GM11168 (cell line): Measurements from ENCODE around the gene ELAVL2.

Experiments
- in situ Hi-C: fragments of 300-500 bp; cut with MboI; formaldehyde crosslinking; loops from one replicate; pipeline ENCODE4 v1.12.0; 2022; ENCODE audit warnings: low sequenced_read_pairs; ENCODE audit not compliant: unreplicated experiment

The ELAVL2 gene

GRCh38 chr9:23774266-23774665 lies 51.8 kb downstream of the ELAVL2 start:
- in situ Hi-C loops, result no loop called here

GRCh38 chr9:23772385-23772783 lies 53.7 kb downstream of the ELAVL2 start:
- in situ Hi-C loops, result no loop called here

- in situ Hi-C loops, result no loop called here
Measured at GRCh38 chr9:23771746-23772384, 54.2 kb downstream of the ELAVL2 start.

- in situ Hi-C loops, result no loop called here
Measured at GRCh38 chr9:23769307-23769935, 56.6 kb downstream of the ELAVL2 start.

GRCh38 chr9:23768861-23769260 lies 57.2 kb downstream of the ELAVL2 start:
- in situ Hi-C loops, result no loop called here

- in situ Hi-C loops, result no loop called here
Measured at GRCh38 chr9:23766613-23767012, 59.4 kb downstream of the ELAVL2 start.

GRCh38 chr9:23765561-23765960 lies 60.5 kb downstream of the ELAVL2 start:
- in situ Hi-C loops, result no loop called here

- in situ Hi-C loops, result no loop called here
Measured at GRCh38 chr9:23764219-23764618, 61.8 kb downstream of the ELAVL2 start.

- in situ Hi-C loops, result no loop called here
Measured at GRCh38 chr9:23754551-23754950, 71.5 kb downstream of the ELAVL2 start.

- in situ Hi-C loops, result no loop called here
Measured at GRCh38 chr9:23752859-23753258, 73.2 kb downstream of the ELAVL2 start.

GRCh38 chr9:23751633-23752032 lies 74.4 kb downstream of the ELAVL2 start:
- in situ Hi-C loops, result no loop called here

GRCh38 chr9:23750808-23751207 lies 75.2 kb downstream of the ELAVL2 start:
- in situ Hi-C loops, result no loop called here

- in situ Hi-C loops, result no loop called here
Measured at GRCh38 chr9:23747088-23748075, 78.7 kb downstream of the ELAVL2 start.

GRCh38 chr9:23746317-23746716 lies 79.7 kb downstream of the ELAVL2 start:
- in situ Hi-C loops, result no loop called here

GRCh38 chr9:23743036-23743435 lies 83.0 kb downstream of the ELAVL2 start:
- in situ Hi-C loops, result no loop called here

- in situ Hi-C loops, result no loop called here
Measured at GRCh38 chr9:23741351-23741750, 84.7 kb downstream of the ELAVL2 start.

GRCh38 chr9:23740531-23740930 lies 85.5 kb downstream of the ELAVL2 start:
- in situ Hi-C loops, result no loop called here

- in situ Hi-C loops, result no loop called here
Measured at GRCh38 chr9:23739753-23740152, 86.3 kb downstream of the ELAVL2 start.

- in situ Hi-C loops, result no loop called here
Measured at GRCh38 chr9:23736293-23736692, 89.7 kb downstream of the ELAVL2 start.

GRCh38 chr9:23733495-23734078 lies 92.5 kb downstream of the ELAVL2 start:
- in situ Hi-C loops, result no loop called here

GRCh38 chr9:23731353-23731752 lies 94.7 kb downstream of the ELAVL2 start:
- in situ Hi-C loops, result no loop called here
